NCI-H2196 (cell line): Measurements from ENCODE around the gene CGNL1.

ENCODE experiments used
- DNase-seq: peaks from one replicate; lab custom pipeline; 2025; ENCODE audit not compliant: unreplicated experiment; lab: John Stamatoyannopoulos, UW

Gene CGNL1

DNA sequence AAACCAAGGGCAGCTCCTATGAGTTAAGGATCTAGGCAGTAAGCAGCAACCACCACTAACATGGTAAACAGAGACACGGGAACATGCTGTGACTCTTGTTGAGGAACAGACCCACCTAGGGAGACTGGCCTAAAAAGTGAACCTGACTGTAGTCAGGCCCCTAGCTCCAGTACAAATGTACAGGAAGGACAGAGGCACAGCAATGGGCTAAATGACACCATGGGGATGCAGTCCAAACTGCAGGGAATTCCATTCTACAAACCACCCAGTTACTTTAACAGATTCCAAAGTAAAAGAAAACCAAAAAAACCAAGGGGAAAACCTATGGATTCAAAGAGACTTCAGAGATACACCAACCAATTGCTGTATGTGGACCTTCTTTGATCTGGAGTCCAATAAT, 28.2 kb upstream of the CGNL1 start:
- DNase-seq = no peak

DNA sequence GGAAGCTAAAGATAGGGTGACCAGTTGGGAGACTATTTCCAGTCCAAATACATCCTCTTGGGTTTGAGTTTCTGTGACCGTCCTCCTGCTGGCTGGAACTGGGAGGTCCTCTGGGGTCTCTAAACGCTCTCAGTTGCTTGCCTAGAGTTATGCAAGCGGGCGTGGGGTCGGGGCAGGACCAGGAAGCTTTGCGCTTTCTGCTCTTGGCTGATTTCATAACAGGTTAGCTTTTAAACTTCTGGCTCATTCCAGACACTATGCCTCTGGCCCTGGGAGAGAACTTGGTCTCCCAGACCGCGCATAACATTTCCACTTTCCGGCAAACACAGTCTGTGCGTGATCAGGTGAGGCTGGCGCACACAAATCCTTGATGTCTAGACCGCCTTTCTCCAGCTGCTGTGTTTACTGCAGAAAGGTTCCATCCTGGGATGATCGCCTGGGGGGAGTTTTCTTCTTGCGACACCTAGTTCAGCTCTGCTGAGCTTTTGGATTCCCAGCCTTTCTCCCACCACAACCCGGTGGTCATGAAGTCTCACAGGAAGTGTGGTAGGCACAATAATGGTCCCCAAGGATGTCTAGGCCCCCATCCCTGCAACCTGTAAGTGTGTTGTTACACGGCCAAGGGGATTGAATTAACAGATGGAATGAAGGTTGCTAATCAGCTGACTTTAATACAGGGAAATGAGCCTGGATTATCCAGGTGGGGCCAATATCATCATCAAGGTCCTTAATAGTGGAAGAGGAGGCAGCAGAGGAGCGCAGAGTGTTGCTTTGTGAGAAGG, 23.6 kb upstream of the CGNL1 start:
- DNase-seq = no peak

DNA sequence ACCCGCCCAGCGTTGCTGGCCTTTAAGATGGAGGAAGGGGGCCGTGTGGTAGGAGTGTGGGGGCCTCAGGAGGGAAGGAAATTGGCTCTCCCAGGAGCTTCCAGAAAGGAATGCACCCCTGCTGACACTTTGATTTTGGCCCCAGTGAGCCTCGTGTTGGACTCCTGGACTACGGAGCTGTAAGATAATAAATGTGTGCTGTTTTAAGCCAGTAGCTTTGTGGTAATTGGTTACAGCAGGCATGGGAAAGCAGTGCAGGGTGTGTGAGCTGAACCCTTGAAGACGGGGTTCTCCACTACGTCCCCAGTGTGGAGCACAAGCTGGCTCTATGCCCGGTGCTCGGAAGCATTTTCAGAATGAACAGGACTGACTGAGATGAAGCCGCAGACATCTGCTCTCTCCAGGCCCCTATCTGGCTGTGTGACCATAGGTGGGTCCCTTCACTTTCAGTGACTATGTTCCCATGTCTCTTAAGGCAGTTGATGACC, 22.9 kb upstream of the CGNL1 start:
- no peak for DNase-seq

DNA sequence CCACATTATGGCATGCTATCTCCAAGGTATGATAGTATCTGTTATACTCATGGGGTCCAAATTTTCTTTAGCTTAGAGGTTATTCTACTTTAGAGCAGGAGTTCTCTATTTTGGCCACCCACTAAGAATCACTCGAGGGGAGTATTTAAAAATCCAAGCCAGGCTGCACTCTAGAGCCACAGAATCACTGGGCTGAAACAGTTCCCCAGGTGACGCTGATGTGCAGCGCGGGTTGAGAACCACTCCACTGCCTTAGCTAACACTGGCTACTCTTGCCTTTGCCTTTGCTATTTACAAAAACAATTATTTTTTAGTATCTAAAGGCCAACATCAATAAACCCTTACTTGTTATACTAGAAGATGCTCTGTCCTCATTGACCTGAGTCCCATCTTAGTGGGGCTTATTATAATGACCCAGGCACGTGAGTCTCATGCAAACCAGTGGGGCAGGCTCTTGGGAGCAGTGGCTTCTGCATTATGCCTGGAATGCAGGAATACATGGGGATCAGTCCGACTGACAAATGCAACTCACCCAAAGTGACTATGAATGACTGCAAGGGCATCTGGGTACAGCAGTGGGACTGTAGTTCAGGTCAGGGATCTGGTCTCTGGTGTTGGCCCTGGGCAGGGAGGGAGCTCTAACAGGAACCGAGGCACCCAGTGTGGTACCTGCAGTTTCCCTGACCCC, 21.7 kb upstream of the CGNL1 start:
- DNase-seq = no peak

DNA sequence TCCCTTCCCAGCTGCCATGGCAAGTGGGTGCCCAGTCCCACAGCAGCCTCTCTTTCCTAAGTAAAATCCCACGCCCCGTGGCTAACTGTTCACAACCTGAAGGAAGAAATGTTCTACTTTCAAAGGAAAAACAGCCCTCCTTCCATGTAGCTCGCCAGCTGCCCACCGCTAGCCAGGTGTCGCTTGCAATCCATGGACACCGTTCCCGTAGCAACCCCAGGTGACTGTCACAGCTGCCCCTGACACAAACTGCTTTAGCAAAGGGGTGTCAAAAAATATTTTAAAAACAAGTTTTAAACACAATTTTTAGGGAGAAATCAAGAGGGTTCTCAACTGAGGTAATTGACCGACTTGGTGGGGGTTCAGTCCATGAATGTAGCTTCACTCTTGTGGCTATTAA, 21.0 kb upstream of the CGNL1 start:
- no peak for DNase-seq

DNA sequence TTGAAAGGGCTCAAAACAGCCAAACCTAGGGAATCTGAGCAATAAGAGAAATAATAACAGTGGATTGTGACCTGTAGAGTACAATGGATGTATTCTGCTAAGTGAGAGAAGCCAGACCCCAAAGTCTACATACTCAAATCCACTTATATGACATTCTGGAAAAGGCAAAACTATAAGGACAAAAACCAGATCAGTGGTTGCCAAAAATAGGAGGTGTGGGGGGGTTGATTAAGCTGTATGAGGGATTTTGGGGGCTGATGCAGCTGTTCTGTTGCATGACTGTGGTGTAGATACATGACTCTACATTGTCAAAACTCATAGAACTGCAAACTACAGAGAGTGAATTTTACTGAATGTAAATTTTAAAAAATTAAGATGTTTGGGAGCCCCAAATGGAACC, 20.1 kb upstream of the CGNL1 start:
- DNase-seq = no peak

DNA sequence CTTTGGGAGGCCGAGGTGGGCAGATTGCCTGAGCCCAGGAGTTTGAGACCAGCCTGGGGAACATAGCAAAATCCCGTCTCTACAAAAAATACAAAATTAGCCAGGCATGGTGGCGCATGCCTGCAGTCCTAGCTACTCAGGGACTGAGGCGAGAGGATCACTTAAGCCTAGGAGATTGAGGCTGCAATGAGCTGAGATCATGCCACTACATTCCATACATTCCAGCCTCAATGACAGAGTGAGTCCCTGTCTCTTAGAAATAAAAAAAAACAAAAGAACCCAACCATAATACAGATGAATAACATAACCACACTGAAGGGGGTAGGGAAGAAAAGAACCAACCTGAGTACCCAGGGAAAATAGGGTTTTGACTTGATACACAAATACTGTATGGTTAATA, 19.7 kb upstream of the CGNL1 start:
- DNase-seq = no peak

DNA sequence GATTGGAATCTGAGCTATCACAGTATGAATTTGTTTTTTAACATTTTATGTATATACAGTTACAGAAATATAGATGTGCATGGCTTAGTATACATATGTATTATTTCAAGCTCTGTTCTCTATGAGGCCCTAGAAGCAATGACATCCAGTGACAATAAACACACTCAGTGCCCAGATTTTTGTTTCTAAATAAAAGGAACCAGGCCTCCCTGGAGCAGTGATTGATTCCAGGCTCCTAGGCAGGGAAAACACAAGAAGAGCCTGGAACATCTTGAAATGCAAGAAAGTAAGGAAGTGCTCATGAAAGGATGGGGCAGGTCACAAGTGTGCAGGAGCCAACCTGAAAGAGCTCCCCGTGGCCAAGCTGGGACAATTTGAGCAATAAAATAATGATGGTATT, 18.5 kb upstream of the CGNL1 start:
- DNase-seq = no peak

DNA sequence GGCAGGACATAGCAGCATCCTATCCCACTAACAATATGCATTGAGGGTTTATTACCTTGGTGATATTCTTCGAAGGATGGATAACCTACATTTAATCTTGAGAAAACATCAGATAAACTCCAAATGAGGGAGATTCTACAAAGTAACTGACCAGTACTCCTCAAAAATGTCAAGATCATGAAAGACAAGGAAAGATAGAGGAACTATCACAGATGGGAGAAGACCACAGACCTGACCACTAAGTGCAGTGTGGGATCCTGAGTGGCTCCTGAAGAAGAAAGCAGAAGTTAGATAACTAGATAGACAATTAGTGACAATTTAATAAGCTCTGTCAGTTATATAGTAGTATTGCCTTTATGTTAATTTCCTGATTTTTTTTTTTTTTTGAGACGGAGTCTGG, 17.7 kb upstream of the CGNL1 start:
- DNase-seq = no peak

DNA sequence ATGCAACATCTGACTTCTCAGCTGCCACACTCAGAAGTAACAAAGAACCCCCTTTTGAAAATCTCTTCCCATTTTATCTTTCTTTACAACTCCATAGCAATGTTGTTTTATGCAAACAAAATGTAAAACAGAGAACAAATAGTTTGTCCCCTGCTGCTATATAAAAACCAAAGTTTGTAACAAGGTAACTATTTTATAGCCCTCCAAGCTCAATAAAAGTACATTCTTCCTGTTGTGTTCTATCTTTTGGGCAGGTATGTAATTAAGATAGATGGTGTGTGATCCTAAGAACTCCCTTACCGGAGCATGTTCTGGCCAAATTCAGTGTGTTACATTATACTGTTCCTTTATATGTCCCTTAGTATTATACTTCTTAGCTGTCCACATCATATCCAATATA, 12.6 kb upstream of the CGNL1 start:
- DNase-seq = no peak

DNA sequence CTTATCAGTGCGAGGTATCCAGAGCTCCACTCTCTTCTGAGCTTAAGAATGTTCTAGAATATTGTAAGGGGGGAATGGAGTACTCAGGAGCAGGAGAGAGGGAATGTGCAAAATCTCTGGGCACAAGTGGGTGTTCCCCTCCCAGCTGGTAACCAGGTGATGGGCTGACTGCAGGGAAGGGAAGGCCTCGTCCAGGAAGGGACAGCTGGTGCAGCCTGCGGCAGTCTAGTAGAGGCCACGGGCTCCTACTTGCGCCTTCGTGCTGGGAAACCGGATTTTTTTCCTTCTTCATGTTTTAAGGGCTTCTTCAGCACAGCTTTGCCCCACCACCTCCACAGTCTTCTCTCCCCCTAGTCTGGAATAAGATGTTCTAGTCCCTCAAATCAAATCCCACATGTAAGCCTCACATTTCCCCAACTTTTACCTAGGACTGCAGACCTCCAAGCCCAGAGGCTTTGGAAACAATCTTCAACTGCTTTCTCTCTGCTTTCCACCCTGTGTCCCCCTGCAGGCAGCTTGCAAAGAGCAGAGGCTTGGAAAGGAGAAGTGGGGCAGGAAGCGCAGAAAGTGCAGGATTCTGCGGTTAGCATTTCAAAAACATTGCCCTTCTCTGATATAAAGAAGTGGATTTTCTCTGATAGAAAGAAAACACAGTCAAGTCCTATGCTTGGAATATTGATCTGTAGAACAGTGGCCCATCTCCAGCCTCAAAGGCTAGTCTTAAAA, 11.9 kb upstream of the CGNL1 start:
- no peak for DNase-seq

DNA sequence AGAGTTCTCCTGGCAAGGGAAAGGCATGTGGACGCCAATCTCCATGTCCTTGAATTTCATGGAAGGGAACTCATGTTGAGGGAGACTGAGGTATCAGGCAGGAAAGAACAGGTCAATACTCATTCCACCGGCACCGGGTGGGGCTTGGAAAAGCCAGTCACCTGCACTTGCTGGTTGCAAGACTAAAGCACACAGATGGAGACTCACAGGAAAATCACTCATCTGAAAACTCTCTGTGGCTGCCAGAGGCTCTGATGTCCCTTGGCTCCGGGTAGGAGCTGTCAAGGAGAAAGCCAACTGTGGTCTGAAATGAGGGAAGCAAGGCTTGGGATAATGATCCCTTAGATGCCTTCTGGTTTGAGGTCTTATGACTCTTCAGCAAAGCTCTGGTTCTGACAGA, 8.7 kb upstream of the CGNL1 start:
- no peak for DNase-seq

DNA sequence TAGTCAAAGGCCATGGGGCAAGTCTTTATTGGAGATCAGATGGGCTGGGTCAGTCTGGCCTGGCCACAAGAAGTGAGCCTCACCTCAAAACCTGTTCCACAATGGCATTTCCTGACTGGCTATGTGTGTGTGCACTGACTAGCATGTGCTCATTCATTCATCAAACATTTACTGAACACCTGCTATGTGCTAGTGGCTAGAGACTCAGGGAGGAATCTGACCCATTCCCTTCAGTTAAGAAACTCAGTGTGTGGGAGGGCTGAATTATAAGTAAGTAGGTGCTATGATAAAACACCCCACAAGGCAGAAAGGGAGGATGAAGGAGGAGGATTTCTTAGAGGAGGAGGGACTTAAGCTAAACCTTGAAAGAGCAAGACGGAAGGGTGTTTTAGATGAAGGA, 5.4 kb upstream of the CGNL1 start:
- DNase-seq = no peak

DNA sequence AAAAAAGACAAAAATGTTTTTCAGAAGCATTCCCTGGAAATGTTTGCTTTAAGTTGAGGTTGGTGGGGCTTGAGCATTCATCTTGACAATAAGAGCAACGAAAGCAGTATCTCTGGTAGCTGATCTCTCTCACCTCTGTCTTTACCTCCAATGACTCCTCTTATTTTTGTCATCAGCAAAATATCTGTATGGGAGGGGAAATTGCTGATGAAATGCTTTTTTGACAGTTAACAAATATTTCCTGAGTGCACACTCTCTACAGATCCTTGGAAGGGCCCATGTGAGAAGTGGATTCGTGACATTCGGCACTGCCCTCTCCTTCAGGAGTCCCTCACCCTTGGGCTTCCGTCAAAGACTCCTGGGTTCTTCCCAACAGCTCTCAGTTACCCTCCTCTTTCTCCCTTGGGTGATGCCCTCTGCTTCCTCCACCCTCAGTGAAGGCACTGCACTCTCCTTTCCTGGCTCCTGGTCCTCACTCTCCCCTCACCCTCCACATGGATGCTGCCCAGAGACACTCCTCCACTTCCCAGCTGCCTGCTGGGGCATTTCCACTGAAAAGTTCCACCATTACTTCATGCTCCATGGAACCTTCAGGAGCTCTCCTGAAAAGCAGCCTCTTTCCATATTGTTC, 2.9 kb upstream of the CGNL1 start:
- DNase-seq = no peak

DNA sequence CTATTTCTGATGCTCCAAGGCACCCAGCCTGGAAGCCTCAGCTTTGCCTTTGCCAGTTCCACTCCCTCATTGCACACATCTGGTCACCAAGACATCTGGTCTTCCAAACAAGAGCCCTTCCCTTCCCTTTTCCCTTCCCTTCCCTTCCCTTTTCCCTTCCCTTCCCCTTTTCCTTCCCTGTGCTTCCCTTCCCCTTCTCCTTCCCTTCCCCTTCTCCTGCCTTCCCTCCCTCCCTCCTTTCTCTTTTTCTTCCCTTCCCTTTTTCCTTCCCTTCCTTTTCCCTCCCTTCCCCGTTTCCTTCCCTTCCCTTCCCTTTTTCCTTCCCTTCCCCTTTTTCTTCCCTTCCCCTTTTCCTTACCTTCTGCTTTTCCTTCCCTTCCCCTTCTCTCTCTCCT, 2.4 kb upstream of the CGNL1 start:
- no peak for DNase-seq

DNA sequence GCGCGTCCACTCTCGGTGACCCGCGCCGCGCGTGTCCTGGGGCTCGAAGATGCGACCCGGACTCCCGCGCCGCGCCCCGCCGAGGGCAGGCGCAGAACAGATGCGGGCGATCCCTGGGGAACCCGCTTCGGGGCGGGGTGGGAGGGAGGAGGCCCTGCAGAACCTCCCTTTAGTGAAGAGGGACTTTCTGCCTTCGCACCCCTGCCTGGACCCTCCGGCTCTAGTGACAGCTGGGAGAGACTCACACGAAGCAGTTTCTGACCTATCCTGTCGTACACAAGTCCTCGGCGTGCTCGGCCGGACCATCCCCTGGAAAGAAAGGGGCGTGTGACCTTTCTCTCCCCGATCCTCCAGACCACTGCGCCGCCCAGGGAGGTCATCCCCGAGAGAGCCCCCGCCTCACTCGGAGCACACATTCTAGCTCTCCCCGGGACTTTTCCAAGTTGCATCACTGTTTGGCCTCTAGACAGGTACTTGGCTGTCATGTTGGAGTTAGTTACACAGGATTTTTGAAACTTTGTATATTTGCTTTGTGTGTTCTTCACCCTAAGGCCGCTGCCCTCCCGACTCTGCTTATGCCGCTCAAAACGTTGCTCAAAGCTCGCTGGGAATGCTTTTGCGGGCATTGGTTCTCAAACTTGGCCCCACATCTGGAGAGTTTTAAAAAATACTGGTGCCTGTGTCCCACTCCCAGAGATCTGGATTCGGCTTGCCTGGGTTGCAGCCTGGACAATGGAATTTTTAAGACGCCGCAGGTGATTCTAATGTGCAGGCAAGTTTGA, 582 bp downstream of the CGNL1 start:
- no peak for DNase-seq

DNA sequence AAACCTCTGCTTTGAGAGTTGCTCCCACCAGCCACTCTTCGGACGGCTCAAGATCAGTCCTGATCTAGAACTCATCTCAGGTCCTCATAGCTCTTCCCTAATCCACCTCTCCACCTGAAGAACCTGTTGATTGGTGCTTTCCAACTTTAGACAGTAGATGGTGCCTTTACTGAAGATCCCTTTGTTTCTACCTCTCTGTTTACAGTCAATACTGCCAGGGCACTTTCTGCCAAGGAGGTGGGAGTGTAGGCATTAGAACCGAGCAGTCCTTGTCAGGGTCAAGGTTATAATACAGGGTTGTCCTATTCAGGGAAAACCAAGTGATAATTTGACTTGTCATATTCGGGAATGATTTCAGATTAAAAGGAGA, 1.2 kb downstream of the CGNL1 start:
- peak; percentile 5 for DNase-seq

DNA sequence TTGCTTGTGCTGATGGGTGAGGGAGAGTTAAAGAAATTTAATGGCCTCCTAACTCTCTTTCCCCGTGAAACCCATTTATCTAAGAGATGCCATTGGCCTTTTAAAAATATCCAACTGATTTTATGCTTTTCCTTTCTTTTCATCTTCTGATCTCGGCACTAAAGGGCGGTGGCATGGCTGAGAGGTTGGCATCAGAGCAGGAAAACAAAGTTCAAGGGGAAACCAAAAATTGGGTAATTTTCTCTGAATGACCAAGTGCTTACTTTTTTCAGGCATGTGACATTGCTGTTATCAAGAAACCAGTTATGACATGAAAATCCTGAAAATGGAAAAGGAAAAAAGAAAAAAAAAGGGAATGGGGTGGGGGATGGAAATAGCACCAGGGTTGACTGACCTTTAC, 3.2 kb downstream of the CGNL1 start:
- DNase-seq = no peak

DNA sequence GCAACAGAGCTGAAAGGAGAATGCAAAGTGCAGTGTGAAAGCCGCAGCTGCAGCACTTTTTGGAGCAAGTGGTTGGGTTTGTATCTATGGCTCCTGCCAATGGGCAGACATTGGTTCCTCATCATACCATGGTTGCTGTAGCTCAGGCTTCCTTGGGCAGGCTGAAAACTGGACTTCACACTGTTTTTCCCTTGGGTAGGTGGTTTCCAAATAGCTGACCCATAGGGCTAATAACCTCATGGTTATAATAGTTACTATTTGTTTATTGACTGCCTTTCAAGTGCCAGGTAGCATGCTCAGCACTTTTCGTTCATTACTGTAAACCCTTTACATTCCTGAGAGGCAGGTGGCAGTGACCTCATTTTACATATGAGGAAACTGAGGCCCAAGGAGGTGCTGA, 4.5 kb downstream of the CGNL1 start:
- DNase-seq = no peak

DNA sequence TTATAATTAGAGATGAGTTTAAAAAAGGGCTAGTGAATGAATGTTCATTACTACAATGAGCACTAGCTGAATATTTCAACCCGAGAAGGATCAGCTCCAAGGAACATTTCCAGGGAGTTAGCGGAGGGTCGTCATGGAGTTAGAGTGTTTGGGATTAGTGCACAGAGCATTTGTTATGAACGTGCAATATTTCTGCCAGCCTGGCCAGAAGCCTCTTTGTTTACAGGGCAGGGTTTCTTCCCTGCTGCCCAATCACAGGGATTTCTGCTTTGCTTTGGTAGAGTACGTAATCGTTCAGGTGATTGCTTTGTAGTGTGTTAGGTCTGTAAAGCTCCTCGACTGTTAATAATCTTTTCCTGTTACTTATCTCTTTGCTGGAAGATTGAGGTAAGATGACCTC, 5.9 kb downstream of the CGNL1 start:
- DNase-seq = no peak

DNA sequence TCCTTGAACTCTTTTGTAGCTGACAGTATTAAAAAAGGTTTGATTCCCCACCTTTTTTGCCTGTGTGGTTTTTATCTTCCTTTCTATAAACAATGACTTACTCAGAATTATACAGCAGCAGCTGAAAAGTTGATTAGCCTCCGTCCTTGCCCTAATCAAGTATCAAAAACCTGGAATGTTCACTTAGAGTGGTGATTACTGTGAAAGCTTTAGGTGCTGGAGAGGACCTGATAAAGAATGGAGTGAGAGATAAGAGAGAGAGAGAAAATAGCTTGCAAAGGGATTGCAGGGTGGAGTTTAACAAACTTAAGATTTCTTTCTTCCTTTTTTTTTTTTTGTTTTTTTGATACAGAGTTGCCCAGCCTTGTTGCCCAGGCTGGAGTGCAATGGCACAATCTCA, 6.7 kb downstream of the CGNL1 start:
- no peak for DNase-seq
